K562 (cell line): ENCODE data around the gene RNF121.
"Not testable (repeated sequence)": the region's sequence is repeated elsewhere in the genome, so short reads cannot be mapped to it uniquely, and the experiment has no call there.

Experiments
- CTCF ChIP-seq, 3 experiments: IDR thresholded peaks in 2 of 3; conservative IDR thresholded peaks in 1 of 3; 2 replicates each; pipeline ENCODE4 v1.5.1; 2011 to 2012; ENCODE audit warnings: low read length in 3 of 3, mild to moderate bottlenecking in 3 of 3, control low read depth in 2 of 3, improper control_type of control experiment in 1 of 3, inconsistent platforms in 1 of 3, low read depth in 1 of 3, mixed read lengths in 1 of 3, moderate library complexity in 1 of 3; ENCODE audit not compliant: insufficient read depth in 2 of 3
- ELF4 ChIP-seq: fragments of 450-650 bp; formaldehyde crosslinking; IDR thresholded peaks from 2 replicates; pipeline ENCODE4 v1.4.0; 2022; ENCODE audit warnings: missing genetic modification characterization
- FOXM1 ChIP-seq, 2 experiments: fragments of 450-650 bp in 1 of 2; sonication (generic) in 1 of 2; formaldehyde crosslinking in 1 of 2; IDR thresholded peaks; 2 replicates each; pipeline versions ENCODE4 v1.6.1 to v1.9.0; 2017 to 2022; ENCODE audit warnings: low read depth in 2 of 2, mild to moderate bottlenecking in 2 of 2, missing genetic modification reagents in 1 of 2, moderate library complexity in 1 of 2
- HDAC2 ChIP-seq: fragments of 450-650 bp; IDR thresholded peaks from 2 replicates; pipeline ENCODE4 v1.6.1; 2016; ENCODE audit warnings: mild to moderate bottlenecking
- KDM1A ChIP-seq, 2 experiments: fragments of 450-650 bp; IDR thresholded peaks; 2 replicates each; pipeline ENCODE4 v1.6.1; 2016; ENCODE audit warnings: mild to moderate bottlenecking in 2 of 2
- MAX ChIP-seq: sonication (generic); formaldehyde crosslinking; IDR thresholded peaks from 2 replicates; pipeline ENCODE4 v1.9.0; 2022; ENCODE audit warnings: mild to moderate bottlenecking, missing genetic modification reagents
- NFYB ChIP-seq: IDR thresholded peaks from 2 replicates; pipeline ENCODE4 v1.6.1; 2011; ENCODE audit warnings: mild to moderate bottlenecking, moderate library complexity; ENCODE audit not compliant: insufficient read length; ENCODE audit errors: extremely low read depth
- SRSF9 ChIP-seq: fragments of 200-400 bp; formaldehyde crosslinking; IDR thresholded peaks from 2 replicates; pipeline ENCODE4 v1.6.1; 2017; ENCODE audit warnings: low read depth, low read length, borderline replicate concordance
- STAT5B ChIP-seq: fragments of 250-450 bp; sonication (Bioruptor Pico); IDR thresholded peaks from 2 replicates; pipeline ENCODE4 v1.8.0; 2021; ENCODE audit warnings: mild to moderate bottlenecking, inconsistent platforms
- TRIM24 ChIP-seq, 2 experiments: fragments of 450-650 bp; IDR thresholded peaks; 2 replicates each; pipeline ENCODE4 v1.6.1; 2016
- ZFP30 ChIP-seq: fragments of 250-450 bp; sonication (Bioruptor Pico); IDR thresholded peaks from 2 replicates; pipeline ENCODE4 v1.8.0; 2022; ENCODE audit warnings: moderate library complexity, mild to moderate bottlenecking, inconsistent platforms, borderline replicate concordance
- ZNF707 ChIP-seq: fragments of 250-450 bp; sonication (Bioruptor Pico); conservative IDR thresholded peaks from 2 replicates; pipeline ENCODE4 v1.8.0; 2022; ENCODE audit warnings: inconsistent platforms, mild to moderate bottlenecking, moderate library complexity
- TF ChIP-seq, protein P1 (sequence below): sonication (generic); formaldehyde crosslinking; IDR thresholded peaks from 2 replicates; pipeline ENCODE4 v1.8.0; 2022; ENCODE audit warnings: mild to moderate bottlenecking, missing genetic modification reagents

GRCh38 chr11:71910775-71911174 is 18.1 kb upstream of the RNF121 start:
- not testable (repeated sequence) for TF ChIP-seq MAX (CRISPR knock-in tag); ZNF707; HDAC2; SRSF9; ELF4 (CRISPR knock-in tag); ZFP30 (CRISPR knock-in tag); STAT5B (CRISPR knock-in tag); CTCF (IDR thresholded peaks at IDR 0.05 in 2 of 3, conservative IDR thresholded peaks at IDR 0.05 in 1 of 3; ENCODE audit: insufficient read depth in 2 of 3, low read depth in 1 of 3, low read length in 3 of 3); TRIM24 (IDR thresholded peaks at IDR 0.05); KDM1A (IDR thresholded peaks at IDR 0.05); FOXM1 (IDR thresholded peaks at IDR 0.05; ENCODE audit: low read depth); FOXM1 (CRISPR knock-in tag; IDR thresholded peaks at IDR 0.05; ENCODE audit: low read depth); NFYB
- TF ChIP-seq, protein P1, sequence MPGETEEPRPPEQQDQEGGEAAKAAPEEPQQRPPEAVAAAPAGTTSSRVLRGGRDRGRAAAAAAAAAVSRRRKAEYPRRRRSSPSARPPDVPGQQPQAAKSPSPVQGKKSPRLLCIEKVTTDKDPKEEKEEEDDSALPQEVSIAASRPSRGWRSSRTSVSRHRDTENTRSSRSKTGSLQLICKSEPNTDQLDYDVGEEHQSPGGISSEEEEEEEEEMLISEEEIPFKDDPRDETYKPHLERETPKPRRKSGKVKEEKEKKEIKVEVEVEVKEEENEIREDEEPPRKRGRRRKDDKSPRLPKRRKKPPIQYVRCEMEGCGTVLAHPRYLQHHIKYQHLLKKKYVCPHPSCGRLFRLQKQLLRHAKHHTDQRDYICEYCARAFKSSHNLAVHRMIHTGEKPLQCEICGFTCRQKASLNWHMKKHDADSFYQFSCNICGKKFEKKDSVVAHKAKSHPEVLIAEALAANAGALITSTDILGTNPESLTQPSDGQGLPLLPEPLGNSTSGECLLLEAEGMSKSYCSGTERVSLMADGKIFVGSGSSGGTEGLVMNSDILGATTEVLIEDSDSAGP (CRISPR knock-in tag) = not testable (repeated sequence)
